B cell (primary cell): ENCODE results near the gene POGLUT2. TPM values are rescaled to one million over a fixed set of nuclear protein-coding genes. Genes with fewer than 3 reads are reported as not detected.

Experiments used
- ATAC-seq: fragments of 200-7000 bp; cut with Tn5 transposase; one replicate; pipeline ENCODE4 v1.10.0; 2021; ENCODE audit warnings: low read depth, mild to moderate bottlenecking, moderate number of reproducible peaks, moderate library complexity
- CTCF ChIA-PET: fragments of 350-600 bp; sonication (Branson Sonifier 250); formaldehyde crosslinking; loops from one replicate; lab custom pipeline; 2021; ENCODE audit warnings: antibody characterized with exemption, inconsistent platforms; lab: Charles Lee
- POLR2A ChIA-PET: fragments of 350-600 bp; sonication (Branson Sonifier 250); formaldehyde crosslinking; loops from one replicate; lab custom pipeline; 2021; ENCODE audit warnings: antibody characterized with exemption; lab: Charles Lee
- DNase-seq: peaks from one replicate; pipeline ENCODE4 v3.0.0; 2013
- H2AFZ ChIP-seq: 2 replicates; pipeline ENCODE4 v1.6.1; 2012; ENCODE audit warnings: mild to moderate bottlenecking, low read depth, low read length; ENCODE audit not compliant: insufficient read depth, poor library complexity, severe bottlenecking
- H3K27ac ChIP-seq, 2 donors: 1 replicate in 1 of 2; 2 replicates in 1 of 2; pipeline ENCODE4 v1.5.1; 2012 to 2013; ENCODE audit warnings: low read length in 2 of 2, mild to moderate bottlenecking in 2 of 2, moderate library complexity in 1 of 2
- H3K27me3 ChIP-seq, 4 experiments: fragments of 200-600 bp in 1 of 4; sonication (generic) in 1 of 4; replicated peaks in 1 of 4; 1 replicate in 2 of 4; 2 replicates in 2 of 4; pipeline versions ENCODE4 v1.6.1 to v1.7.0; 2013 to 2016; ENCODE audit warnings: low read length in 3 of 4, mild to moderate bottlenecking in 2 of 4, mixed read lengths in 1 of 4, moderate library complexity in 1 of 4; ENCODE audit not compliant: insufficient read depth in 4 of 4, control insufficient read depth in 3 of 4; ENCODE audit errors: control extremely low read depth in 1 of 4
- H3K36me3 ChIP-seq, 2 experiments: replicated peaks in 1 of 2; 1 replicate in 1 of 2; 2 replicates in 1 of 2; pipeline versions ENCODE4 v1.6.1 to v1.7.1; 2013; ENCODE audit warnings: low read length in 1 of 2; ENCODE audit not compliant: insufficient read depth in 2 of 2, control insufficient read depth in 1 of 2; ENCODE audit errors: control extremely low read depth in 1 of 2, extremely low read depth in 1 of 2
- H3K4me1 ChIP-seq, 2 donors: fragments of 200-600 bp in 1 of 2; sonication (generic) in 1 of 2; 1 replicate in 1 of 2; 2 replicates in 1 of 2; pipeline versions ENCODE4 v1.5.1 to v1.6.1; 2013 to 2017; ENCODE audit warnings: low read length in 2 of 2; ENCODE audit not compliant: control insufficient read depth in 2 of 2, insufficient read depth in 2 of 2
- H3K4me2 ChIP-seq: replicated peaks from 2 replicates; pipeline ENCODE3; 2012; ENCODE audit warnings: mild to moderate bottlenecking, low read depth, low read length; ENCODE audit not compliant: poor library complexity, severe bottlenecking
- H3K4me3 ChIP-seq, 5 experiments: fragments of 200-600 bp in 1 of 5; sonication (generic) in 1 of 5; 1 replicate in 3 of 5; 2 replicates in 2 of 5; pipeline versions ENCODE4 v1.5.1 to v1.7.0; 2011 to 2016; ENCODE audit warnings: low read length in 4 of 5, mild to moderate bottlenecking in 4 of 5, low read depth in 2 of 5, control low read depth in 1 of 5, moderate library complexity in 1 of 5; ENCODE audit not compliant: insufficient read depth in 1 of 5; ENCODE audit errors: control extremely low read depth in 1 of 5, extremely low read depth in 1 of 5
- H3K79me2 ChIP-seq: fragments of 200-600 bp; sonication (generic); one replicate; pipeline ENCODE4 v1.6.0; 2016; ENCODE audit warnings: low read length; ENCODE audit not compliant: control insufficient read depth, insufficient read depth
- H3K9ac ChIP-seq: fragments of 200-600 bp; sonication (generic); 2 replicates; pipeline ENCODE4 v1.6.1; 2017; ENCODE audit warnings: mild to moderate bottlenecking, low read length, moderate library complexity
- H3K9me3 ChIP-seq, 3 donors: one replicate each; pipeline versions ENCODE4 v1.6.1 to v1.7.1; 2013; ENCODE audit warnings: low read length in 2 of 3; ENCODE audit not compliant: control insufficient read depth in 2 of 3, insufficient read depth in 1 of 3; ENCODE audit errors: control extremely low read depth in 1 of 3
- H4K20me1 ChIP-seq: 2 replicates; pipeline ENCODE4 v1.6.0; 2012; ENCODE audit warnings: mild to moderate bottlenecking, low read length; ENCODE audit not compliant: insufficient read depth, control insufficient read depth, poor library complexity, severe bottlenecking
- H3K27ac Mint-ChIP-seq: one replicate; pipeline ENCODE4 v1.8.0; 2021; ENCODE audit warnings: mixed read lengths
- H3K27me3 Mint-ChIP-seq: one replicate; pipeline ENCODE4 v1.8.0; 2021; ENCODE audit warnings: mixed read lengths
- H3K4me1 Mint-ChIP-seq: one replicate; pipeline ENCODE4 v1.8.0; 2021; ENCODE audit warnings: mixed read lengths
- H3K4me3 Mint-ChIP-seq: one replicate; pipeline ENCODE4 v1.8.0; 2021; ENCODE audit warnings: mixed read lengths
- H3K9me3 Mint-ChIP-seq: one replicate; pipeline ENCODE4 v1.8.0; 2022; ENCODE audit warnings: mixed read lengths; ENCODE audit not compliant: insufficient read depth
- CTCF ChIP-seq: fragments of 200-600 bp; IDR thresholded peaks from one replicate; pipeline ENCODE4 v1.8.0; 2022; ENCODE audit warnings: antibody characterized with exemption, mild to moderate bottlenecking
- EZH2 ChIP-seq: IDR thresholded peaks from 2 replicates; pipeline ENCODE4 v1.6.1; 2012; ENCODE audit warnings: borderline replicate concordance, low read depth, mild to moderate bottlenecking, moderate library complexity, low read length; ENCODE audit not compliant: insufficient read depth, poor library complexity, severe bottlenecking
- WGBS: methylation state at CpG from one replicate; pipeline ENCODE4 v1.1.5; 2013; ENCODE audit warnings: missing lambda C conversion rate; ENCODE audit not compliant: insufficient coverage; 5-methylcytosine and 5-hydroxymethylcytosine counted together
- intact Hi-C: fragments of 100-400 bp; cut with micrococcal nuclease; formaldehyde crosslinking; loops from one replicate; pipeline ENCODE4 v1.10.0; 2022
- polyA plus RNA-seq: library from polyadenylated mRNA; depleted of rRNA; stranded (reverse); fragments of >200 nt; gene quantifications from 2 replicates; pipeline ENCODE4 v1.2.3, GENCODE V29; 2012
- total RNA-seq, 2 donors: library from RNA; stranded (reverse); fragments of 120-200 nt in 1 of 2; gene quantifications; 1 replicate in 1 of 2; 2 replicates in 1 of 2; pipeline versions ENCODE4 v1.2.3 to v1.2.4, GENCODE V29; 2013 to 2022

The POGLUT2 gene
- total and polyA plus RNA-seq, 2 donors (not counting 1 experiment from before 2014, with no cell fraction given), result 0.12 TPM; not detected in 1

GRCh38 chr13:102816708-102817107 is 17.9 kb upstream of the POGLUT2 start:
- 96% methylated on average over 2 of the region's 4 CpGs for WGBS
- peaks cover 0 to 2% of the 10 kb centered on the region in 2 experiments for H3K36me3 ChIP-seq
- H3K4me2 ChIP-seq, result no peak overlapping the region
- H3K4me3 ChIP-seq, result no peak overlapping the region
- H2AFZ ChIP-seq, result no peak overlapping the region
- no peak for ATAC-seq
- intact Hi-C loops, result no loop called here
- H3K9me3 ChIP-seq, result no peaks in the 10 kb centered on the region
- Mint-ChIP-seq H3K4me1 (no peaks in the 10 kb centered on the region), H3K27me3 (no peaks in the 10 kb centered on the region), H3K9me3 (peaks cover 5% of the 10 kb centered on the region), H3K27ac (no peak overlapping the region), H3K4me3 (no peak overlapping the region)
- no peaks in the 10 kb centered on the region for H3K79me2 ChIP-seq
- CTCF ChIA-PET, result no interaction called here
- H3K4me1 ChIP-seq, result no peaks in the 10 kb centered on the region
- no peak overlapping the region for H3K9ac ChIP-seq
- no peak for DNase-seq
- no peaks in the 10 kb centered on the region for H3K27me3 ChIP-seq
- H3K27ac ChIP-seq, result no peak overlapping the region
- POLR2A ChIA-PET, result no interaction called here
- TF ChIP-seq EZH2 (no peak), CTCF (no peak)
- H4K20me1 ChIP-seq, result no peaks in the 10 kb centered on the region

GRCh38 chr13:102815788-102816187 is 17.0 kb upstream of the POGLUT2 start:
- no peak overlapping the region for H3K27ac ChIP-seq
- H3K9me3 ChIP-seq, result peaks cover 0 to 1% (median 1%) of the 10 kb centered on the region in 3 donors
- no peak overlapping the region for H3K4me2 ChIP-seq
- TF ChIP-seq CTCF (no peak), EZH2 (no peak)
- Mint-ChIP-seq H3K4me1 (no peaks in the 10 kb centered on the region), H3K4me3 (no peak overlapping the region), H3K9me3 (peaks cover 5% of the 10 kb centered on the region), H3K27me3 (no peaks in the 10 kb centered on the region), H3K27ac (no peak overlapping the region)
- ChIA-PET CTCF (no interaction called here), POLR2A (no interaction called here)
- ATAC-seq, result no peak
- H3K36me3 ChIP-seq, result peaks cover 0 to 2% of the 10 kb centered on the region in 2 experiments
- H3K4me1 ChIP-seq, result no peaks in the 10 kb centered on the region
- DNase-seq, result no peak
- intact Hi-C loops, result no loop called here
- H2AFZ ChIP-seq, result no peak overlapping the region
- no peaks in the 10 kb centered on the region for H3K79me2 ChIP-seq
- no peak overlapping the region for H3K4me3 ChIP-seq
- no peak overlapping the region for H3K9ac ChIP-seq
- no peaks in the 10 kb centered on the region for H4K20me1 ChIP-seq
- 100% methylated on average over 2 of the region's 5 CpGs for WGBS
- no peaks in the 10 kb centered on the region for H3K27me3 ChIP-seq
